K562 (cell line): Measurements from ENCODE around the gene ZP3. TPM values are rescaled to one million over a fixed set of nuclear protein-coding genes. Genes with fewer than 3 reads are reported as not detected.

Experiments
- ARHGAP35 ChIP-seq: fragments of 450-650 bp; IDR thresholded peaks from 2 replicates; pipeline ENCODE4 v1.6.1; 2018; ENCODE audit not compliant: partially characterized antibody
- ARID1B ChIP-seq: fragments of 450-650 bp; IDR thresholded peaks from 2 replicates; pipeline ENCODE4 v1.6.1; 2016; ENCODE audit warnings: antibody characterized with exemption, mild to moderate bottlenecking, inconsistent platforms
- CBFA2T2 ChIP-seq: fragments of 450-650 bp; conservative IDR thresholded peaks from 2 replicates; pipeline ENCODE4 v1.6.1; 2017; ENCODE audit warnings: mild to moderate bottlenecking
- CBFA2T3 ChIP-seq: fragments of 450-650 bp; IDR thresholded peaks from 2 replicates; pipeline ENCODE4 v1.6.1; 2017
- EZH2 ChIP-seq: IDR thresholded peaks from 2 replicates; pipeline ENCODE4 v1.6.1; 2012; ENCODE audit warnings: low read depth, mild to moderate bottlenecking, inconsistent platforms, low read length, borderline replicate concordance
- HDAC2 ChIP-seq: fragments of 450-650 bp; IDR thresholded peaks from 2 replicates; pipeline ENCODE4 v1.6.1; 2016; ENCODE audit warnings: mild to moderate bottlenecking
- NFE2L1 ChIP-seq: fragments of 450-650 bp; IDR thresholded peaks from 2 replicates; pipeline ENCODE4 v1.6.1; 2016; ENCODE audit warnings: missing genetic modification characterization, low read depth, mild to moderate bottlenecking, missing compliant biosample characterization, moderate library complexity, borderline replicate concordance
- RBM39 ChIP-seq: fragments of 200-400 bp; formaldehyde crosslinking; optimal IDR thresholded peaks from 2 replicates; pipeline ENCODE3; 2018; ENCODE audit warnings: low read depth, low read length
- SMAD3 ChIP-seq: fragments of 450-650 bp; formaldehyde crosslinking; conservative IDR thresholded peaks from 2 replicates; pipeline ENCODE4 v1.4.0; 2020; ENCODE audit warnings: mild to moderate bottlenecking
- SRSF9 ChIP-seq: fragments of 200-400 bp; formaldehyde crosslinking; IDR thresholded peaks from 2 replicates; pipeline ENCODE4 v1.6.1; 2017; ENCODE audit warnings: low read depth, low read length, borderline replicate concordance
- TOE1 ChIP-seq, 2 experiments: fragments of 450-650 bp in 1 of 2; sonication (generic) in 1 of 2; formaldehyde crosslinking in 1 of 2; IDR thresholded peaks; 2 replicates each; pipeline versions ENCODE4 v1.7.1 to v1.8.0; 2016 to 2022; ENCODE audit warnings: borderline replicate concordance in 2 of 2, mild to moderate bottlenecking in 2 of 2, antibody characterized with exemption in 1 of 2, inconsistent platforms in 1 of 2, low read depth in 1 of 2, missing genetic modification reagents in 1 of 2, moderate library complexity in 1 of 2
- ZFP30 ChIP-seq: fragments of 250-450 bp; sonication (Bioruptor Pico); IDR thresholded peaks from 2 replicates; pipeline ENCODE4 v1.8.0; 2022; ENCODE audit warnings: moderate library complexity, mild to moderate bottlenecking, inconsistent platforms, borderline replicate concordance
- ZNF766 ChIP-seq: fragments of 200-800 bp; sonication (Bioruptor generic); conservative IDR thresholded peaks from 2 replicates; pipeline ENCODE4 v1.6.1; 2016; ENCODE audit warnings: missing genetic modification characterization, missing compliant biosample characterization
- polyA plus RNA-seq, 8 experiments: library from polyadenylated mRNA; depleted of rRNA in 4 of 8; stranded (reverse) in 5 of 8; unstranded in 3 of 8; fragments of >200 nt; fragmentation: Nextera tagmentation in 2 of 8; fragmentation: Illumina TruSeq in 1 of 8; extraction: Ambion mirVana in 2 of 8; extraction: Trizol in 1 of 8; gene quantifications; 2 replicates each; pipeline versions ENCODE4 v1.2.1 to v1.2.3, GENCODE V29; 2011 to 2014; ENCODE audit warnings: inconsistent platforms in 1 of 8, missing spikeins in 1 of 8
- total RNA-seq, 7 experiments: library from RNA; depleted of rRNA in 6 of 7; stranded (reverse); fragments of >200 nt in 6 of 7; fragmentation: Illumina TruSeq in 2 of 7; extraction: Trizol in 2 of 7; gene quantifications; 2 replicates each; pipeline versions ENCODE4 v1.2.1 to v1.2.3, GENCODE V29; 2011 to 2021; ENCODE audit warnings: low replicate concordance in 1 of 7
- TF ChIP-seq, protein P1 (sequence below): sonication (generic); formaldehyde crosslinking; IDR thresholded peaks from 2 replicates; pipeline ENCODE4 v1.8.1; 2023; ENCODE audit warnings: mild to moderate bottlenecking, missing genetic modification reagents
- TF ChIP-seq, protein P2 (sequence below): fragments of 450-650 bp; formaldehyde crosslinking; IDR thresholded peaks from 2 replicates; pipeline ENCODE4 v1.4.0; 2022; ENCODE audit warnings: mild to moderate bottlenecking, moderate library complexity
- TF ChIP-seq, protein P3 (sequence below): fragments of 250-450 bp; sonication (Bioruptor Pico); IDR thresholded peaks from 2 replicates; pipeline ENCODE4 v1.6.1; 2021; ENCODE audit warnings: mild to moderate bottlenecking
- TF ChIP-seq, protein P4 (sequence below): fragments of 450-650 bp; formaldehyde crosslinking; IDR thresholded peaks from 2 replicates; pipeline ENCODE4 v1.4.0; 2020; ENCODE audit warnings: mild to moderate bottlenecking, moderate library complexity

The ZP3 gene
- total and polyA plus RNA-seq, 9 of the 15 experiments (the other 6 are each of a cell fraction or from before 2014, with no cell fraction given) = 1.4 to 3.8 (median 2.4) TPM

DNA sequence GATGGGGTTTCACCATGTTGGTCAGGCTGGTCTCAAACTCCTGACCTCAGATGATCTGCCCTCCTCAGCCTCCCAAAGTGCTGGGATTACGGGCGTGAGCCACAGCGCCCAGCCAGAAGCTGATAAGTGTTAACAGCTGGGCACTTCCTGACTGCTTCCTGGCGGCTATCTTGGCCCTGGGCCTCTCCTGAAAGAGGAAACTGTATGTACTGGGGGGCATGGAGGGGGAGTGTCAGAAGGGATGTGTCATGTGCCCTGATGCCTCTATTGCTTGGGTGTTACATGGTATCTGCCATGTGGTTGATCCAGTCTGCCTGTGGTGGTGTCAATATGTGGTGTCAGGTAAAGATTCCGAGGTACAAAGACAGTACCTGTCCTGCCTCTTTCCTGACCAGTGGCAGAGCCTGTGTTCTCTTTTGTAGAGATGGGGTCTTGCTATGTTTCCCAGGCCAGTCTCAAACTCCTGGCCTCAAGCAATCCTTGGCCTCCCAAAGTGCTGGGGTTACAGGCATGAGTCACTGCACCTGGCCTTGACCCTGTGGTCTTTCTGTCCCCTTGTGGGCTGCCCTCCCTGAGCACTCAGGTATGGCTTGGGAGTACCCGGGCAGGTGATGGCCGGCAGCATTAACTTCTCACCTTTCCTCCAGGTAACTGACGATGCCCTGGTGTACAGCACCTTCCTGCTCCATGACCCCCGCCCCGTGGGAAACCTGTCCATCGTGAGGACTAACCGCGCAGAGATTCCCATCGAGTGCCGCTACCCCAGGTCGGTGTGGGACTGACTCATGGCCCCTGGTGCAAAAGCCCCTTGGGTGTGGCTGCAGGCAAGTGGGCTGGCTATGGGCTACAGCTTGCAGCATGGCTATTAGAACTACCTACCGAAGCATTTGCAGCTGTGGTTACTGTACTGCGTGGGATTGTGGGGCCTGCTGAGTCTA, 4.4 kb downstream of the ZP3 start (continued):
- TF ChIP-seq ZFP30 (CRISPR knock-in tag) (no peak), CBFA2T2 (no peak), NFE2L1 (tag) (no peak), SRSF9 (no peak), TOE1 (IDR thresholded peaks at IDR 0.05; ENCODE audit: borderline replicate concordance) (no peak), TOE1 (CRISPR knock-in tag; IDR thresholded peaks at IDR 0.05; ENCODE audit: borderline replicate concordance, low read depth) (no peak), SMAD3 (CRISPR knock-in tag) (peak; percentile 42; the same call in 1 of the 2 replicates), ARHGAP35 (no peak), ARID1B (peak; percentile 64), CBFA2T3 (peak; percentile 66), RBM39 (no peak), EZH2 (no peak), ZNF766 (no peak), HDAC2 (no peak; the same call in 1 of the 2 replicates)
- TF ChIP-seq, protein P1, sequence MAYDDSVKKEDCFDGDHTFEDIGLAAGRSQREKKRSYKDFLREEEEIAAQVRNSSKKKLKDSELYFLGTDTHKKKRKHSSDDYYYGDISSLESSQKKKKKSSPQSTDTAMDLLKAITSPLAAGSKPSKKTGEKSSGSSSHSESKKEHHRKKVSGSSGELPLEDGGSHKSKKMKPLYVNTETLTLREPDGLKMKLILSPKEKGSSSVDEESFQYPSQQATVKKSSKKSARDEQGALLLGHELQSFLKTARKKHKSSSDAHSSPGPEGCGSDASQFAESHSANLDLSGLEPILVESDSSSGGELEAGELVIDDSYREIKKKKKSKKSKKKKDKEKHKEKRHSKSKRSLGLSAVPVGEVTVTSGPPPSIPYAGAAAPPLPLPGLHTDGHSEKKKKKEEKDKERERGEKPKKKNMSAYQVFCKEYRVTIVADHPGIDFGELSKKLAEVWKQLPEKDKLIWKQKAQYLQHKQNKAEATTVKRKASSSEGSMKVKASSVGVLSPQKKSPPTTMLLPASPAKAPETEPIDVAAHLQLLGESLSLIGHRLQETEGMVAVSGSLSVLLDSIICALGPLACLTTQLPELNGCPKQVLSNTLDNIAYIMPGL (CRISPR knock-in tag) = no peak
- TF ChIP-seq, protein P2, sequence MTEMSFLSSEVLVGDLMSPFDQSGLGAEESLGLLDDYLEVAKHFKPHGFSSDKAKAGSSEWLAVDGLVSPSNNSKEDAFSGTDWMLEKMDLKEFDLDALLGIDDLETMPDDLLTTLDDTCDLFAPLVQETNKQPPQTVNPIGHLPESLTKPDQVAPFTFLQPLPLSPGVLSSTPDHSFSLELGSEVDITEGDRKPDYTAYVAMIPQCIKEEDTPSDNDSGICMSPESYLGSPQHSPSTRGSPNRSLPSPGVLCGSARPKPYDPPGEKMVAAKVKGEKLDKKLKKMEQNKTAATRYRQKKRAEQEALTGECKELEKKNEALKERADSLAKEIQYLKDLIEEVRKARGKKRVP (CRISPR knock-in tag) = peak; percentile 81
- TF ChIP-seq, protein P3, sequence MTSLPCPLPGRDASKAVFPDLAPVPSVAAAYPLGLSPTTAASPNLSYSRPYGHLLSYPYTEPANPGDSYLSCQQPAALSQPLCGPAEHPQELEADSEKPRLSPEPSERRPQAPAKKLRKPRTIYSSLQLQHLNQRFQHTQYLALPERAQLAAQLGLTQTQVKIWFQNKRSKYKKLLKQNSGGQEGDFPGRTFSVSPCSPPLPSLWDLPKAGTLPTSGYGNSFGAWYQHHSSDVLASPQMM (CRISPR knock-in tag) = no peak
- TF ChIP-seq, protein P4, sequence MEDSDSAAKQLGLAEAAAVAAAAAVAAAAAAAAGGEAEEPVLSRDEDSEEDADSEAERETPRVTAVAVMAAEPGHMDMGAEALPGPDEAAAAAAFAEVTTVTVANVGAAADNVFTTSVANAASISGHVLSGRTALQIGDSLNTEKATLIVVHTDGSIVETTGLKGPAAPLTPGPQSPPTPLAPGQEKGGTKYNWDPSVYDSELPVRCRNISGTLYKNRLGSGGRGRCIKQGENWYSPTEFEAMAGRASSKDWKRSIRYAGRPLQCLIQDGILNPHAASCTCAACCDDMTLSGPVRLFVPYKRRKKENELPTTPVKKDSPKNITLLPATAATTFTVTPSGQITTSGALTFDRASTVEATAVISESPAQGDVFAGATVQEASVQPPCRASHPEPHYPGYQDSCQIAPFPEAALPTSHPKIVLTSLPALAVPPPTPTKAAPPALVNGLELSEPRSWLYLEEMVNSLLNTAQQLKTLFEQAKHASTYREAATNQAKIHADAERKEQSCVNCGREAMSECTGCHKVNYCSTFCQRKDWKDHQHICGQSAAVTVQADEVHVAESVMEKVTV (CRISPR knock-in tag) = no peak
